Kidney epithelial cell (primary cell): Measurements from ENCODE around the gene C19orf44. TPM values are rescaled to one million over a fixed set of nuclear protein-coding genes. Genes with fewer than 3 reads are reported as not detected.
"Not testable (repeated sequence)": the region's sequence is repeated elsewhere in the genome, so short reads cannot be mapped to it uniquely, and the experiment has no call there.

Experiments used
- DNase-seq: peaks from one replicate; pipeline ENCODE4 v3.0.0-alpha.2; 2010; ENCODE audit warnings: low read depth
- H3K27me3 ChIP-seq: 2 replicates; pipeline ENCODE4 v1.6.0; 2011; ENCODE audit warnings: low read length; ENCODE audit not compliant: control insufficient read depth, insufficient read depth
- H3K36me3 ChIP-seq: 2 replicates; pipeline ENCODE4 v1.5.1; 2011; ENCODE audit warnings: low read length; ENCODE audit not compliant: control insufficient read depth, insufficient read depth
- H3K4me3 ChIP-seq: 2 replicates; pipeline ENCODE4 v1.5.1; 2011; ENCODE audit warnings: low read depth, mild to moderate bottlenecking, control low read depth, low read length
- total RNA-seq: library from RNA; depleted of rRNA; stranded (reverse); fragments of >200 nt; gene quantifications from 2 replicates; pipeline ENCODE4 v1.2.3, GENCODE V29; 2015
- TF ChIP-seq, protein P1 (sequence below): IDR thresholded peaks from 2 replicates; pipeline ENCODE4 v1.5.1; 2011; ENCODE audit warnings: mild to moderate bottlenecking, moderate library complexity, low read length, control low read depth, inconsistent platforms; ENCODE audit not compliant: insufficient read depth, poor library complexity, severe bottlenecking

C19orf44 gene
- total RNA-seq, 1 donor from 2014 or later = 2.7 TPM

DNA sequence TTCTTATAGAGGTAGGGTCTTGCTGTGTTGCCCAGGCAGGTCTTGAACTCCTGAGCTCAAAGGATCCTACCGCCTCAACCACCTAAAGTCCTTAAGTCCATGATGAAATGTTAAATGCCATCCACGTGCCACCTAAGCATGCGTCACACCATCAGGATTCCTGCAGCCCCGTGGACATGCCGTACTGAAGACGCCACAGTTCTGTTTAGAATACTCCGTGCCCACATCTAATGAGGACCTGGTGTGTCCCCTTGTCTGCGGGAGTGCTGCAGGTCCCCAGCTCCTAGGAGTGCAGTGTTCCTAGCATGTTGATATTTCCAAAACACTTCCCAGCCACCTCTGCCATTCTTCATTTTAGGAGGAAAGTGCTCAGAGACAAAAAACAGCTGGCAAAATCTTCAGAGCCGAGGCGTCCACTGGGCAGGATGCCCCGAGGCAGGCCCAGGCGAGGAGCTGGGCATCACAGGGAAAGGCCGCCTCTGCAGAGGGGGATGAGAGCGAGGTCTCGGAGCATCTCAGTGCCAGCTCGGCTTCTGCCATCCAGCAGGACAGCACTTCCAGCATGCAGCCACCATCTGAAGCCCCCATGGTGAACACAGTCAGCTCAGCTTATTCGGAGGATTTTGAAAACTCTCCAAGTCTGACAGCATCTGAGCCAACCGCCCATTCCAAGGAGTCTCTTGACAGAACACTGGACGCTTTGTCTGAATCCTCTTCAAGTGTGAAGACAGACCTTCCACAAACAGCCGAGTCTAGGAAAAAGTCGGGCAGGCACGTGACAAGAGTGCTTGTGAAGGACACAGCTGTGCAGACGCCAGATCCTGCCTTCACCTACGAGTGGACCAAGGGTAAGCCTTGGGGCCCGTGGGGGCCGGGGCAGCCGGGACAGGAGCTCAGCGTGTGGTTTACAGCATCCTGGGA is 13.2 kb downstream of the C19orf44 start:
- TF ChIP-seq, protein P1, sequence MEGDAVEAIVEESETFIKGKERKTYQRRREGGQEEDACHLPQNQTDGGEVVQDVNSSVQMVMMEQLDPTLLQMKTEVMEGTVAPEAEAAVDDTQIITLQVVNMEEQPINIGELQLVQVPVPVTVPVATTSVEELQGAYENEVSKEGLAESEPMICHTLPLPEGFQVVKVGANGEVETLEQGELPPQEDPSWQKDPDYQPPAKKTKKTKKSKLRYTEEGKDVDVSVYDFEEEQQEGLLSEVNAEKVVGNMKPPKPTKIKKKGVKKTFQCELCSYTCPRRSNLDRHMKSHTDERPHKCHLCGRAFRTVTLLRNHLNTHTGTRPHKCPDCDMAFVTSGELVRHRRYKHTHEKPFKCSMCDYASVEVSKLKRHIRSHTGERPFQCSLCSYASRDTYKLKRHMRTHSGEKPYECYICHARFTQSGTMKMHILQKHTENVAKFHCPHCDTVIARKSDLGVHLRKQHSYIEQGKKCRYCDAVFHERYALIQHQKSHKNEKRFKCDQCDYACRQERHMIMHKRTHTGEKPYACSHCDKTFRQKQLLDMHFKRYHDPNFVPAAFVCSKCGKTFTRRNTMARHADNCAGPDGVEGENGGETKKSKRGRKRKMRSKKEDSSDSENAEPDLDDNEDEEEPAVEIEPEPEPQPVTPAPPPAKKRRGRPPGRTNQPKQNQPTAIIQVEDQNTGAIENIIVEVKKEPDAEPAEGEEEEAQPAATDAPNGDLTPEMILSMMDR = no peak
- H3K27me3 ChIP-seq = no peaks in the 10 kb centered on the region
- H3K4me3 ChIP-seq = no peak overlapping the region
- no peak for DNase-seq
- no peaks in the 10 kb centered on the region for H3K36me3 ChIP-seq

- not testable (repeated sequence) for H3K4me3 ChIP-seq, H3K36me3 ChIP-seq, DNase-seq
Measured at GRCh38 chr19:16512611-16513010, 16.4 kb downstream of the C19orf44 start.

DNA sequence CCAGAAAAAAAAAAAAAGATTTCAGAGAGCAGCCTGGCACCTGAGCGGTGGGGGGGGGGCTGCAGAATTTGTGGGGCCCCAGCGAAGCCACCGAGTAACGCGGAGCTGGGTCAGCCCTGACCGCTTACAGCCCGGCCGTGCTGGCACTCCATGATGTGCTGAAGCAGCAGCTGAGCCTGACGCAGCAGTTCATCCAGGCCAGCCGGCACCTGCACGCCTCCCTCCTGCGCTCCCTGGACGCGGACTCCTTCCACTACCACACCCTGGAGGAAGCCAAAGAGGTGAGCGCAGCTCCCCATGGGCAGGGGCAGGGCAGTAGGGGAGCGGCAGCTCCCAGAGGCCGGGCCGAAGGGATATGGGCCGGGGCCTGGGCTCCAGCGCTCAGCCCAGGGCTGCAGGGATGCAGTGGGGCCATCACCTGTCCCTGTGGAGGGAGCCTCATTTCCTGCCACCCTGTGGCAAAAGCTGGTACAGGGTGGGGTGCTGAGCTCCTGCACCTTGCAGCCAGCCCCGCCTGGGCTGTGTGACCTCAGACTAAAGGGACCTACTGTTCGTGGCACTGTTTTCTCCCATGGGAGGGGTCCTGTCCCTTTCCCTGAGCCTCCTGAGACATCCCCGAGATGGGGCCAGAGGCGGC is 18.3 kb downstream of the C19orf44 start:
- TF ChIP-seq, protein P1 = no peak
- H3K4me3 ChIP-seq = no peak overlapping the region
- DNase-seq = no peak
- H3K27me3 ChIP-seq = no peaks in the 10 kb centered on the region
- peaks cover 3% of the 10 kb centered on the region for H3K36me3 ChIP-seq

More at GRCh38 chr19:16512611-16513010, 16.4 kb downstream of the C19orf44 start:
- H3K27me3 ChIP-seq = not testable (repeated sequence)

DNA sequence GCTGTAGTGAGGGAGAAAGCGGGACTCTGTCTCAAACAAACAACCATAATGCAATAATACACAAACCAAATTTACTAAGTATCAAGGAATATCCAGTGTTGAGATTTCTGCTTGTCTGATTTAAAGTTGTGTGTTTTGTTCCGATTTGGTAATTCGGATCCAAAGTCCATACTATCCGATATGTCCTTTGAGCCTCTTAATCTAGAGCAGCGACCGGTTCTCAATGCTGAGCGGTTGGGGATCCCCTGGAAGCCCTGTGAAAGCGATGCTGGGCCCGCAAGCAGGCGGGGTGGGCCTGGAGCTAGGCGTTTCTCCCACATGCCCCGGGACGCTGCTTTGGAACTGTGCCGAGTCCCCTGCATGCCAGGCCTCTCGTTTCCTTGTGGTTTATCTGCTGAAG is 20.2 kb downstream of the C19orf44 start:
- Histone ChIP-seq H3K4me3 (no peak overlapping the region), H3K36me3 (peaks cover 3% of the 10 kb centered on the region), H3K27me3 (no peaks in the 10 kb centered on the region)
- TF ChIP-seq, protein P1 = no peak
- DNase-seq = no peak

DNA sequence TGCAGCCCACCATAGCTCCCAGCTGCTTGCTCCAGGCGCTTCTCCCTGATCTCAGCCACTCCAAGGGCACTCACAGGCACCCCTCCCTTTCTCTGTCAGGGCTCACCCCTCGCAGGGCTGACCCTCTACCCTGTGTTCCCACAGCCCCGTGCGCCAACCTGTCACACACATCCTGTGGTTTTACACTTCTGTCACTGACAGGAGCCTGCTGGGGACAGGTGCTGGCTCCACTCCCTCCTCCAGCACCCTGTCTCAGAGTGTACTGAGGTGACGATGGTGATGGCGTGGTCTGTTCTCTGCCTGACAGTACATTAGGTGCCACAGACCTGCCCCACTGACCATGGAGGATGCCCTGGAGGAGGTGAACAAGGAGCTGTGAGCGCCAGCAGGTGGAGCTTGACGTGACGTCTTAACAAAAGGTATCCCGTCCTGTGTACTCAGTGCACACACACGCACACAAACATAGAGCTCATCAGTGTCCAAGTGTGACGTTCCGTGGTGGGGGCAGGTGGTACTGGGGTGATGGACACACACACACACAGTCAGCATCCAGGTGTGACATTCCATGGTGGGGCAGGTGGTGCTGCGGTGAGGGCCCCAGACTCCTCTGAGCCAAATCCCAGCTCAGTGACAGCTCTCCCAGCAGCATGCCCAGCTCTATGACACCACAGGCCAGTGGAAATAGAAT is 20.9 kb downstream of the C19orf44 start:
- no peak overlapping the region for H3K4me3 ChIP-seq
- no peaks in the 10 kb centered on the region for H3K27me3 ChIP-seq
- TF ChIP-seq, protein P1 = no peak
- DNase-seq = no peak
- H3K36me3 ChIP-seq = peaks cover 3% of the 10 kb centered on the region

- no peak for DNase-seq
- H3K4me3 ChIP-seq = no peak overlapping the region
- H3K36me3 ChIP-seq = peaks cover 3% of the 10 kb centered on the region
- H3K27me3 ChIP-seq = no peaks in the 10 kb centered on the region
- TF ChIP-seq, protein P1 = no peak
Measured at GRCh38 chr19:16518061-16518460, 21.9 kb downstream of the C19orf44 start.
